ENCODE measurements around the gene EXT2.

EXT2 gene

GRCh38 chr11:44243086-44243485 lies 147.6 kb downstream of the EXT2 start:
- DNase-seq (ENCODE audit: low spot score) = no peak

GRCh38 chr11:44243595-44244343 lies 148.3 kb downstream of the EXT2 start:
- DNase-seq (ENCODE audit: low spot score) = no peak

GRCh38 chr11:44244639-44245310 lies 149.3 kb downstream of the EXT2 start:
- DNase-seq (ENCODE audit: low spot score) = no peak

- no peak for DNase-seq (ENCODE audit: low spot score)
These were observed 151.2 kb downstream of the EXT2 start for GRCh38 chr11:44246726-44247125.

- no peak for DNase-seq (ENCODE audit: low spot score)
These were observed 152.0 kb downstream of the EXT2 start for GRCh38 chr11:44247508-44247907.

GRCh38 chr11:44248109-44248508 lies 152.6 kb downstream of the EXT2 start:
- no peak for DNase-seq (ENCODE audit: low spot score)

- no peak for DNase-seq (ENCODE audit: low spot score)
These were observed 154.9 kb downstream of the EXT2 start for GRCh38 chr11:44250421-44250820.

- DNase-seq (ENCODE audit: low spot score) = no peak
These were observed 157.6 kb downstream of the EXT2 start for GRCh38 chr11:44252999-44253602.

- DNase-seq (ENCODE audit: low spot score) = no peak
These were observed 160.1 kb downstream of the EXT2 start for GRCh38 chr11:44255406-44256071.

- DNase-seq (ENCODE audit: low spot score) = no peak
These were observed 161.3 kb downstream of the EXT2 start for GRCh38 chr11:44256673-44257291.

GRCh38 chr11:44257338-44258189 lies 162.1 kb downstream of the EXT2 start:
- DNase-seq (ENCODE audit: low spot score) = no peak

GRCh38 chr11:44258190-44258489 lies 162.7 kb downstream of the EXT2 start:
- DNase-seq (ENCODE audit: low spot score) = no peak

GRCh38 chr11:44258839-44259420 lies 163.5 kb downstream of the EXT2 start:
- no peak for DNase-seq (ENCODE audit: low spot score)

- no peak for DNase-seq (ENCODE audit: low spot score)
These were observed 164.6 kb downstream of the EXT2 start for GRCh38 chr11:44260081-44260480.

GRCh38 chr11:44261800-44262591 lies 166.5 kb downstream of the EXT2 start:
- no peak for DNase-seq (ENCODE audit: low spot score)

GRCh38 chr11:44263738-44264437 lies 168.4 kb downstream of the EXT2 start:
- DNase-seq (ENCODE audit: low spot score) = no peak

- DNase-seq (ENCODE audit: low spot score) = no peak
These were observed 168.9 kb downstream of the EXT2 start for GRCh38 chr11:44264438-44264749.

- DNase-seq (ENCODE audit: low spot score) = no peak
These were observed 169.3 kb downstream of the EXT2 start for GRCh38 chr11:44264761-44265160.

- DNase-seq (ENCODE audit: low spot score) = no peak
These were observed 170.7 kb downstream of the EXT2 start for GRCh38 chr11:44266056-44266780.

Data from LoVo (cell line).